ENCODE data around the gene PTPN7. TPM values are rescaled to one million over a fixed set of nuclear protein-coding genes. Genes with fewer than 3 reads are reported as not detected.

The PTPN7 gene
- total RNA-seq, 2 donors from 2014 or later = 2.0 to 2.9 TPM

GRCh38 chr1:202107321-202107761 is 53.1 kb downstream of the PTPN7 start:
- Histone ChIP-seq H3K4me1 (peaks cover 13% of the 10 kb centered on the region), H3K27ac (peak overlapping the region; percentile 97), H3K36me3 (no peaks in the 10 kb centered on the region), H3K9ac (ENCODE audit: low read depth in 2 of 2, low read length in 2 of 2) (peak overlapping the region; percentile 82 to 98), H3K9me3 (no peaks in the 10 kb centered on the region), H3K27me3 (no peaks in the 10 kb centered on the region), H3K4me3 (no peak overlapping the region)
- DNase-seq = peak; percentile 89
- TF ChIP-seq CTCF (IDR thresholded peaks at IDR 0.05) = no peak
- intact Hi-C loops (cut with DNase I) = loop anchor here (5.0 kb wide), 1 partner anchor 95 kb away; the partner anchor contains the start of gene ELF3

- peaks cover 13% of the 10 kb centered on the region for H3K4me1 ChIP-seq
- intact Hi-C loops (cut with DNase I) = loop anchor here (5.0 kb wide), 1 partner anchor 94 kb away; the partner anchor contains the start of gene ELF3
These were observed 53.8 kb downstream of the PTPN7 start for GRCh38 chr1:202106340-202107254.

GRCh38 chr1:202105571-202106339 is 54.6 kb downstream of the PTPN7 start:
- Histone ChIP-seq H3K9me3 (no peaks in the 10 kb centered on the region), H3K4me3 (peak overlapping the region; percentile 1), H3K4me1 (peaks cover 13% of the 10 kb centered on the region), H3K36me3 (no peaks in the 10 kb centered on the region), H3K9ac (ENCODE audit: low read depth in 2 of 2, low read length in 2 of 2) (peak overlapping the region; percentile 62 to 98), H3K27ac (peak overlapping the region; percentile 97), H3K27me3 (no peaks in the 10 kb centered on the region)
- DNase-seq = peak; percentile 95
- intact Hi-C loops (cut with DNase I) = loop anchor here (5.0 kb wide), 1 partner anchor 93 kb away; the partner anchor contains the start of gene ELF3
- no peak for TF ChIP-seq CTCF (IDR thresholded peaks at IDR 0.05)

More at GRCh38 chr1:202106340-202107254, 53.8 kb downstream of the PTPN7 start:
- Histone ChIP-seq H3K27ac (peak overlapping the region; percentile 97), H3K9me3 (no peaks in the 10 kb centered on the region), H3K36me3 (no peaks in the 10 kb centered on the region), H3K27me3 (no peaks in the 10 kb centered on the region), H3K4me3 (no peak overlapping the region), H3K9ac (ENCODE audit: low read depth in 2 of 2, low read length in 2 of 2) (peak overlapping the region; percentile 82 to 98)
- DNase-seq = peak; percentile 94
- no peak for TF ChIP-seq CTCF (IDR thresholded peaks at IDR 0.05)

- peak; percentile 73 for DNase-seq
- H3K27ac ChIP-seq = peak overlapping the region; percentile 97
- peaks cover 6% of the 10 kb centered on the region for H3K4me1 ChIP-seq
- H3K4me3 ChIP-seq = no peak overlapping the region
- no peaks in the 10 kb centered on the region for H3K36me3 ChIP-seq
- no peak for TF ChIP-seq CTCF (IDR thresholded peaks at IDR 0.05)
- no peaks in the 10 kb centered on the region for H3K27me3 ChIP-seq
- H3K9ac ChIP-seq (ENCODE audit: low read depth in 2 of 2, low read length in 2 of 2) = peak overlapping the region in 1 of 2 donors; percentile 27
- intact Hi-C loops (cut with DNase I) = no loop called here
- H3K9me3 ChIP-seq = no peaks in the 10 kb centered on the region
These were observed 56.3 kb downstream of the PTPN7 start for GRCh38 chr1:202104073-202104472.

- intact Hi-C loops (cut with DNase I) = no loop called here
- no peaks in the 10 kb centered on the region for H3K9me3 ChIP-seq
- peak; percentile 69 for DNase-seq
- no peaks in the 10 kb centered on the region for H3K4me1 ChIP-seq
- TF ChIP-seq CTCF (IDR thresholded peaks at IDR 0.05) = no peak
- H3K4me3 ChIP-seq = no peak overlapping the region
- no peak overlapping the region for H3K27ac ChIP-seq
- no peaks in the 10 kb centered on the region for H3K36me3 ChIP-seq
- H3K27me3 ChIP-seq = no peaks in the 10 kb centered on the region
- H3K9ac ChIP-seq (ENCODE audit: low read depth in 2 of 2, low read length in 2 of 2) = peak overlapping the region in 1 of 2 donors; percentile 51
These were observed 59.2 kb downstream of the PTPN7 start for GRCh38 chr1:202101184-202101583.
